Endothelial cell of umbilical vein (primary cell): ENCODE data around the gene SULT4A1. TPM values are rescaled to one million over a fixed set of nuclear protein-coding genes. Genes with fewer than 3 reads are reported as not detected.

Experiments
- BruUV-seq: library from RNA; stranded (reverse); fragments of 400-500 nt; replicated peaks from 2 replicates; lab custom pipeline; 2021; lab: Mats Ljungman, UMichigan
- CTCF ChIA-PET: fragments of 300-600, 350-600 bp; sonication (Branson Sonifier 250); formaldehyde crosslinking; loops from one replicate; lab custom pipeline; 2021; ENCODE audit warnings: antibody characterized with exemption, inconsistent platforms; lab: Charles Lee
- POLR2A ChIA-PET: fragments of 300-600, 350-600 bp; sonication (Branson Sonifier 250); formaldehyde crosslinking; loops from one replicate; lab custom pipeline; 2021; ENCODE audit warnings: antibody characterized with exemption, inconsistent platforms; lab: Charles Lee
- DNase-seq: peaks from one replicate; pipeline ENCODE4 v3.0.0-alpha.2; 2011; ENCODE audit warnings: low read depth, low spot score
- FAIRE-seq: peaks from 2 replicates; lab custom pipeline; 2011; peaks lifted over from hg19 to GRCh38; lab: Jason Lieb, UNC
- H2AFZ ChIP-seq: 2 replicates; pipeline ENCODE4 v1.6.0; 2012; ENCODE audit warnings: low read depth, low read length, control low read depth, inconsistent platforms
- H3K27ac ChIP-seq: 2 replicates; pipeline ENCODE4 v1.5.1; 2011; ENCODE audit warnings: low read depth, mild to moderate bottlenecking, control low read depth, low read length, moderate library complexity; ENCODE audit not compliant: insufficient read depth
- H3K27me3 ChIP-seq, 2 experiments: 2 replicates each; pipeline versions ENCODE4 v1.6.0 to v1.6.1; 2011; ENCODE audit warnings: low read length in 2 of 2, mixed read lengths in 1 of 2; ENCODE audit not compliant: control insufficient read depth in 2 of 2, insufficient read depth in 2 of 2
- H3K36me3 ChIP-seq, 2 experiments: 2 replicates in 1 of 2; 3 replicates in 1 of 2; pipeline ENCODE4 v1.5.1; 2011; ENCODE audit warnings: low read length in 2 of 2, mild to moderate bottlenecking in 1 of 2, moderate library complexity in 1 of 2; ENCODE audit not compliant: control insufficient read depth in 2 of 2, insufficient read depth in 2 of 2; ENCODE audit errors: extremely low read depth in 1 of 2
- H3K4me1 ChIP-seq: 3 replicates; pipeline ENCODE4 v1.5.1; 2011; ENCODE audit warnings: mild to moderate bottlenecking, low read length; ENCODE audit not compliant: control insufficient read depth, insufficient read depth; ENCODE audit errors: extremely low read depth
- H3K4me2 ChIP-seq: 2 replicates; pipeline ENCODE4 v1.6.1; 2011; ENCODE audit warnings: low read length, control low read depth, mixed read lengths; ENCODE audit not compliant: insufficient read depth
- H3K4me3 ChIP-seq, 3 experiments: fragments of 200-600 bp in 1 of 3; sonication (generic), shearing (Covaris generic) in 1 of 3; replicated peaks in 1 of 3; 2 replicates each; pipeline ENCODE4 v1.5.1; 2011 to 2016; ENCODE audit warnings: control low read depth in 3 of 3, low read length in 3 of 3, mild to moderate bottlenecking in 2 of 3, inconsistent platforms in 1 of 3, low read depth in 1 of 3, moderate library complexity in 1 of 3; ENCODE audit not compliant: insufficient read depth in 1 of 3
- H3K79me2 ChIP-seq: 2 replicates; pipeline ENCODE4 v1.6.0; 2012; ENCODE audit warnings: low read length, inconsistent platforms; ENCODE audit not compliant: control insufficient read depth, insufficient read depth
- H3K9ac ChIP-seq: replicated peaks from 2 replicates; pipeline ENCODE3; 2011; ENCODE audit warnings: low read length, control low read depth; ENCODE audit not compliant: insufficient read depth; ENCODE audit errors: extremely low read depth
- H3K9me1 ChIP-seq: replicated peaks from 3 replicates; pipeline ENCODE4 v1.6.0; 2011; ENCODE audit warnings: mild to moderate bottlenecking, low read length; ENCODE audit not compliant: control insufficient read depth, insufficient read depth; ENCODE audit errors: extremely low read depth
- H3K9me3 ChIP-seq: replicated peaks from 2 replicates; pipeline ENCODE4 v1.5.1; 2012; ENCODE audit warnings: low read length, inconsistent platforms; ENCODE audit not compliant: control insufficient read depth, insufficient read depth
- H4K20me1 ChIP-seq: replicated peaks from 2 replicates; pipeline ENCODE3; 2011; ENCODE audit warnings: mild to moderate bottlenecking, low read length; ENCODE audit not compliant: control insufficient read depth, insufficient read depth; ENCODE audit errors: extremely low read depth
- CTCF ChIP-seq, 2 donors: IDR thresholded peaks; 1 replicate in 1 of 2; 2 replicates in 1 of 2; pipeline ENCODE4 v1.5.1; 2011; ENCODE audit warnings: low read length in 2 of 2, mild to moderate bottlenecking in 2 of 2, moderate library complexity in 2 of 2, control low read depth in 1 of 2, inconsistent platforms in 1 of 2, low read depth in 1 of 2; ENCODE audit not compliant: insufficient read depth in 1 of 2; ENCODE audit errors: extremely low read depth in 1 of 2
- EZH2 ChIP-seq: IDR thresholded peaks from 2 replicates; pipeline ENCODE4 v1.6.1; 2012; ENCODE audit warnings: borderline replicate concordance, low read depth, mild to moderate bottlenecking, moderate library complexity, low read length, inconsistent platforms; ENCODE audit not compliant: severe bottlenecking
- FOS ChIP-seq: IDR thresholded peaks from 2 replicates; pipeline ENCODE4 v1.6.1; 2011; ENCODE audit warnings: mild to moderate bottlenecking, low read length, moderate library complexity, borderline replicate concordance; ENCODE audit not compliant: insufficient read depth
- JUN ChIP-seq: IDR thresholded peaks from 2 replicates; pipeline ENCODE4 v1.6.1; 2011; ENCODE audit warnings: borderline replicate concordance, low read depth; ENCODE audit not compliant: insufficient read length, insufficient read depth
- MYC ChIP-seq: IDR thresholded peaks from one replicate; pipeline ENCODE4 v1.6.1; 2011; ENCODE audit warnings: mild to moderate bottlenecking, low read depth, low read length
- POLR2A ChIP-seq: IDR thresholded peaks from 2 replicates; pipeline ENCODE4 v1.6.1; 2012; ENCODE audit warnings: low read depth, mild to moderate bottlenecking, control low read depth, low read length
- dilution Hi-C: fragments of 300-500 bp; cut with MboI; formaldehyde crosslinking; loops from one replicate; pipeline ENCODE4 v1.15.0; 2019; ENCODE audit warnings: low sequenced_read_pairs; ENCODE audit not compliant: extremely low pct_ligation_motif_present
- intact Hi-C: fragments of 100-400 bp; cut with micrococcal nuclease; formaldehyde crosslinking; loops from one replicate; pipeline ENCODE4 v1.10.0; 2022
- polyA plus RNA-seq, 4 experiments: library from polyadenylated mRNA; depleted of rRNA in 3 of 4; stranded (reverse) in 3 of 4; unstranded in 1 of 4; fragments of >200 nt; gene quantifications; 2 replicates each; pipeline versions ENCODE4 v1.2.1 to v1.2.3, GENCODE V29; 2011 to 2012; ENCODE audit warnings: missing spikeins in 1 of 4
- total RNA-seq: library from RNA; stranded (reverse); gene quantifications from 2 replicates; pipeline ENCODE4 v1.2.3, GENCODE V29; 2021
- TF ChIP-seq, protein P1 (sequence below): IDR thresholded peaks from 2 replicates; pipeline ENCODE4 v1.6.1; 2011; ENCODE audit not compliant: insufficient read depth, insufficient read length

The SULT4A1 gene
- total and polyA plus RNA-seq, 2 donors (not counting 3 experiments of a cell fraction or from before 2014, with no cell fraction given): 0.48 TPM; not detected in 1

- Histone ChIP-seq H3K4me2 (no peak overlapping the region), H3K4me1 (peaks cover 7% of the 10 kb centered on the region), H3K36me3 (no peaks in the 10 kb centered on the region), H3K9ac (no peak overlapping the region), H3K79me2 (no peaks in the 10 kb centered on the region), H3K27ac (no peak overlapping the region), H2AFZ (no peak overlapping the region), H3K4me3 (no peak overlapping the region), H3K9me3 (no peaks in the 10 kb centered on the region), H3K9me1 (no peaks in the 10 kb centered on the region), H3K27me3 (no peaks in the 10 kb centered on the region), H4K20me1 (no peaks in the 10 kb centered on the region)
- BruUV-seq: no TSS peak
- no peak for TF ChIP-seq POLR2A
- no peak for TF ChIP-seq FOS
- TF ChIP-seq CTCF (IDR thresholded peaks at IDR 0.05; ENCODE audit: extremely low read depth in 1 of 2, insufficient read depth in 1 of 2, low read depth in 1 of 2, low read length in 2 of 2): no peak
- TF ChIP-seq MYC: no peak
- TF ChIP-seq EZH2: no peak
- TF ChIP-seq JUN: no peak
- TF ChIP-seq, protein P1, sequence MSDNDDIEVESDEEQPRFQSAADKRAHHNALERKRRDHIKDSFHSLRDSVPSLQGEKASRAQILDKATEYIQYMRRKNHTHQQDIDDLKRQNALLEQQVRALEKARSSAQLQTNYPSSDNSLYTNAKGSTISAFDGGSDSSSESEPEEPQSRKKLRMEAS: no peak
- dilution Hi-C loops: no loop called here
- POLR2A ChIA-PET: no interaction called here
- intact Hi-C loops: no loop called here
- CTCF ChIA-PET: no interaction called here
- no peak for DNase-seq
- no peak for FAIRE-seq
Measured at GRCh38 chr22:43845981-43846380, 16.3 kb downstream of the SULT4A1 start.
